ENCODE data around the gene POU4F3. TPM values are rescaled to one million over a fixed set of nuclear protein-coding genes. Genes with fewer than 3 reads are reported as not detected.

POU4F3 gene
- total RNA-seq, 1 donor from 2014 or later, result not detected

- no peak for DNase-seq (ENCODE audit: low spot score, unreplicated experiment)
- TF ChIP-seq, protein P1, sequence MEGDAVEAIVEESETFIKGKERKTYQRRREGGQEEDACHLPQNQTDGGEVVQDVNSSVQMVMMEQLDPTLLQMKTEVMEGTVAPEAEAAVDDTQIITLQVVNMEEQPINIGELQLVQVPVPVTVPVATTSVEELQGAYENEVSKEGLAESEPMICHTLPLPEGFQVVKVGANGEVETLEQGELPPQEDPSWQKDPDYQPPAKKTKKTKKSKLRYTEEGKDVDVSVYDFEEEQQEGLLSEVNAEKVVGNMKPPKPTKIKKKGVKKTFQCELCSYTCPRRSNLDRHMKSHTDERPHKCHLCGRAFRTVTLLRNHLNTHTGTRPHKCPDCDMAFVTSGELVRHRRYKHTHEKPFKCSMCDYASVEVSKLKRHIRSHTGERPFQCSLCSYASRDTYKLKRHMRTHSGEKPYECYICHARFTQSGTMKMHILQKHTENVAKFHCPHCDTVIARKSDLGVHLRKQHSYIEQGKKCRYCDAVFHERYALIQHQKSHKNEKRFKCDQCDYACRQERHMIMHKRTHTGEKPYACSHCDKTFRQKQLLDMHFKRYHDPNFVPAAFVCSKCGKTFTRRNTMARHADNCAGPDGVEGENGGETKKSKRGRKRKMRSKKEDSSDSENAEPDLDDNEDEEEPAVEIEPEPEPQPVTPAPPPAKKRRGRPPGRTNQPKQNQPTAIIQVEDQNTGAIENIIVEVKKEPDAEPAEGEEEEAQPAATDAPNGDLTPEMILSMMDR (IDR thresholded peaks at IDR 0.05; ENCODE audit: unreplicated experiment), result no peak
- Mint-ChIP-seq H3K27ac (no peak overlapping the region), H3K4me1 (ENCODE audit: low read depth) (no peaks in the 10 kb centered on the region), H3K4me3 (ENCODE audit: low read depth) (no peak overlapping the region), H3K9me3 (ENCODE audit: low read depth) (no peaks in the 10 kb centered on the region), H3K36me3 (ENCODE audit: insufficient read depth) (no peaks in the 10 kb centered on the region), H3K27me3 (peaks cover 19% of the 10 kb centered on the region)
These were observed 18.5 kb downstream of the POU4F3 start for GRCh38 chr5:146357126-146357525.

- Mint-ChIP-seq H3K4me3 (ENCODE audit: low read depth) (no peak overlapping the region), H3K27me3 (peaks cover 26% of the 10 kb centered on the region), H3K27ac (no peak overlapping the region), H3K36me3 (ENCODE audit: insufficient read depth) (no peaks in the 10 kb centered on the region), H3K4me1 (ENCODE audit: low read depth) (no peaks in the 10 kb centered on the region), H3K9me3 (ENCODE audit: low read depth) (no peaks in the 10 kb centered on the region)
- TF ChIP-seq, protein P1 (IDR thresholded peaks at IDR 0.05; ENCODE audit: unreplicated experiment), result no peak
- no peak for DNase-seq (ENCODE audit: low spot score, unreplicated experiment)
These were observed 21.2 kb downstream of the POU4F3 start for GRCh38 chr5:146359836-146360235.

DNA sequence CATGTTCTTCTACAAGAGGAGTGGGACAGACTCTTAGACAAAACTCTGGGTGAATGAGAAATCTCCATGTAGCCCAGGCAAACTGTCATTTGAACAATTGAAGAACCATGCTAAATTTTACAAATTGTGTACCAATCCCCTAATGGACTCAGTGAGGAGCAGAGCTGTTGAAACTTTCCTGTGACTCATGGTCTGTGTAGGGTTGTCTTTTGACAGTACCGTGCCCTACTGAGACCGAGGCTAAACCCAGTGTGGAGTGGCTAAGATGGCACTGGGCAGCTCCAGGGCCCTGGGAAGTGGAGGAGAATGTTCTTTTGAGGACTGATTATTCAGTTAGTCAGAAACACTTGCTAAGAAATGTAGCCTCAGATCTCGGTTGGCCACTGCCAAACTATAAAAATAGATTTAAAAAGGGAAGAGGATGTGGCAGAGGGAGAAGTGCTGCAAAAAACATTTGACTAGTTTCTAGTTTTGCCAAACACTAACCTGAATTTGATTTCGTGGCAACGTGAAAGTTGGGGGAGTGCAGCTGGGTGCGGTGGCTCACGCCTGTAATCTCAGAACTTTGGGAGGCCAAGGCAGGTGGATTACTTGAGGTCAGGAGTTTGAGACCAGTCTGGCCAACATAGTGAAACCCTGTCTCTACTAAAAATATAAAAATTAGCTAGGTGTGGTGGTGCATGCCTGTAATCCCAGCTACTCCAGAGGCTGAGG is 24.7 kb downstream of the POU4F3 start:
- Mint-ChIP-seq H3K27me3 (peaks cover 34% of the 10 kb centered on the region), H3K36me3 (ENCODE audit: insufficient read depth) (no peaks in the 10 kb centered on the region)
- no peak for DNase-seq (ENCODE audit: low spot score, unreplicated experiment)

DNA sequence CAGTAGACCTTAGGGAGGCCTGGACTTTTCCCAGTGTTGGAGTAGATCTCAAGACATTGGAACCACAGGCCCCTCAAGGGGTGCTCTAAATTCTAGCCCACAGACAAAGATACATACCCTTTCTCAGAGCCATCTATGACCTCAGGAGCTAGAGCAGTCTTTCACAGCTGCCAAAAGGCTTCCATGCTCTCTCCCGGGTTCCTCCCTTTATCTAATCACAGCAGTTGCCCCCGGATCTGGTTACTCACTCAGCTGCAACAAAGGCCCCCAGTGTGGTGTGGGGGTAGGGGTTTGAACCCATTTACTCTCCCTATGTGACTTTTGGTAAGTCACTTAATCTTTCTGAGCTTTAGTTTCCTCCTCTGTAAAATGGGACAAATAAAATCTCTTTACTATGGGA is 27.0 kb downstream of the POU4F3 start:
- Mint-ChIP-seq H3K9me3 (ENCODE audit: low read depth) (no peaks in the 10 kb centered on the region), H3K27me3 (peaks cover 33% of the 10 kb centered on the region), H3K36me3 (ENCODE audit: insufficient read depth) (no peaks in the 10 kb centered on the region), H3K4me3 (ENCODE audit: low read depth) (no peak overlapping the region), H3K4me1 (ENCODE audit: low read depth) (no peaks in the 10 kb centered on the region), H3K27ac (no peak overlapping the region)
- DNase-seq (ENCODE audit: low spot score, unreplicated experiment), result no peak
- TF ChIP-seq, protein P1 (IDR thresholded peaks at IDR 0.05; ENCODE audit: unreplicated experiment), result no peak

More for the DNA sequence above, 24.7 kb downstream of the POU4F3 start:
- Mint-ChIP-seq H3K4me3 (ENCODE audit: low read depth) (no peak overlapping the region), H3K4me1 (ENCODE audit: low read depth) (no peaks in the 10 kb centered on the region), H3K27ac (no peak overlapping the region), H3K9me3 (ENCODE audit: low read depth) (no peaks in the 10 kb centered on the region)
- TF ChIP-seq, protein P1 (IDR thresholded peaks at IDR 0.05; ENCODE audit: unreplicated experiment), result no peak

DNA sequence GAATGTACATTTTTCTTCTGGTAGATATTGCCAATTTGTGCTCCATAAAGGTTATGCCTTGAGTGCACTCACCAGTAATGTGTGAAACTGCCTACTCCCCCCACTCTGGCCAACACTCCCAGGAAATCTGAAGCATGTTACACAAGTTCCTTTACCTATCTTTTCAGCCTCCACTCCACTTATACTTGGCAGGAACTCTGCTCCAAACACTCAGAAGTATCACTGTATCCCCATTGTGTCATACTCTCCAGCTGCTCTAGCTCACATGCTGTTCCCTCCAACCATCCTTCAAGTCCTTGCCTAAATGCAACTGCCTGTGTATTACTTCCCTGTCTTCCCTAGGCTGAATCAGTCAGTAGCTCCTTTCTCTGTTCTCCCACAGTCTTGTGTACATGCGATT is 28.3 kb downstream of the POU4F3 start:
- Mint-ChIP-seq H3K4me3 (ENCODE audit: low read depth) (no peak overlapping the region), H3K27me3 (peaks cover 30% of the 10 kb centered on the region), H3K4me1 (ENCODE audit: low read depth) (no peaks in the 10 kb centered on the region), H3K36me3 (ENCODE audit: insufficient read depth) (no peaks in the 10 kb centered on the region), H3K9me3 (ENCODE audit: low read depth) (no peaks in the 10 kb centered on the region), H3K27ac (no peak overlapping the region)
- TF ChIP-seq, protein P1 (IDR thresholded peaks at IDR 0.05; ENCODE audit: unreplicated experiment), result no peak
- no peak for DNase-seq (ENCODE audit: low spot score, unreplicated experiment)

All from progenitor cell of endocrine pancreas (in vitro differentiated cells).